T1000 (cell line): ENCODE data around the gene B9D2.
"Not testable (repeated sequence)": the region's sequence is repeated elsewhere in the genome, so short reads cannot be mapped to it uniquely, and the experiment has no call there.

Experiments used
- DNase-seq: peaks from one replicate; lab custom pipeline; 2025; ENCODE audit warnings: mixed read lengths; lab: John Stamatoyannopoulos, UW

Gene B9D2

GRCh38 chr19:41355035-41355434 lies 8.9 kb downstream of the B9D2 start:
- no peak for DNase-seq

- no peak for DNase-seq
These were observed 9.5 kb downstream of the B9D2 start for GRCh38 chr19:41354343-41354953.

GRCh38 chr19:41353466-41354342 lies 10.2 kb downstream of the B9D2 start, which contains the start of gene TGFB1:
Gene TGFB1, minus strand, starts transcription at chr19:41353922. Its CDS starts 878 bp downstream, at chr19:41353044.
- peak; percentile 81 for DNase-seq

GRCh38 chr19:41352609-41353465 lies 11.1 kb downstream of the B9D2 start:
- DNase-seq: peak; percentile 29

GRCh38 chr19:41352279-41352608 lies 11.7 kb downstream of the B9D2 start:
- DNase-seq: no peak

- peak; percentile 35 for DNase-seq
These were observed 12.4 kb downstream of the B9D2 start for GRCh38 chr19:41351339-41352245.

GRCh38 chr19:41350735-41351338 lies 13.1 kb downstream of the B9D2 start:
- no peak for DNase-seq

GRCh38 chr19:41346916-41347315 lies 17.0 kb downstream of the B9D2 start:
- DNase-seq: not testable (repeated sequence)

GRCh38 chr19:41344162-41344561 lies 19.8 kb downstream of the B9D2 start:
- no peak for DNase-seq

- no peak for DNase-seq
These were observed 22.1 kb downstream of the B9D2 start for GRCh38 chr19:41341669-41342490.

GRCh38 chr19:41339936-41340335 lies 24.0 kb downstream of the B9D2 start:
- DNase-seq: no peak

- DNase-seq: no peak
These were observed 28.5 kb downstream of the B9D2 start for GRCh38 chr19:41335467-41335866.

- no peak for DNase-seq
These were observed 29.2 kb downstream of the B9D2 start for GRCh38 chr19:41334793-41335192.

GRCh38 chr19:41332468-41332867 lies 31.5 kb downstream of the B9D2 start:
- no peak for DNase-seq

- DNase-seq: no peak
These were observed 31.9 kb downstream of the B9D2 start for GRCh38 chr19:41332000-41332399.

GRCh38 chr19:41330946-41331678 lies 32.8 kb downstream of the B9D2 start:
- no peak for DNase-seq

GRCh38 chr19:41330481-41330880 lies 33.5 kb downstream of the B9D2 start:
- no peak for DNase-seq

GRCh38 chr19:41328842-41329225 lies 35.1 kb downstream of the B9D2 start:
- no peak for DNase-seq

GRCh38 chr19:41328157-41328841 lies 35.6 kb downstream of the B9D2 start:
- DNase-seq: no peak
